Kidney (tissue), 14 donors: Measurements from ENCODE around the gene RTL5. TPM values are rescaled to one million over a fixed set of nuclear protein-coding genes. Genes with fewer than 3 reads are reported as not detected.

Experiments used
- DNase-seq, 5 donors: peaks; one replicate each; pipeline ENCODE4 v3.0.0-alpha.2; 2013 to 2020
- FAIRE-seq: peaks from 2 replicates; lab custom pipeline; 2012; peaks lifted over from hg19 to GRCh38; lab: Jason Lieb, UNC
- H3K27ac ChIP-seq, 2 donors: one replicate each; pipeline ENCODE4 v1.7.0; 2013; ENCODE audit warnings: low read depth in 2 of 2, low read length in 2 of 2, inconsistent platforms in 1 of 2
- H3K27me3 ChIP-seq: one replicate; pipeline ENCODE4 v1.7.1; 2013; ENCODE audit warnings: low read length, inconsistent platforms; ENCODE audit not compliant: control insufficient read depth, insufficient read depth
- H3K36me3 ChIP-seq, 3 donors: one replicate each; pipeline versions ENCODE4 v1.7.0 to v1.7.1; 2013; ENCODE audit warnings: low read length in 3 of 3, control low read depth in 1 of 3, inconsistent platforms in 1 of 3; ENCODE audit not compliant: insufficient read depth in 3 of 3, control insufficient read depth in 2 of 3
- H3K4me1 ChIP-seq, 3 donors: one replicate each; pipeline versions ENCODE4 v1.7.0 to v1.7.1; 2013; ENCODE audit warnings: low read length in 3 of 3, inconsistent platforms in 1 of 3, low read depth in 1 of 3; ENCODE audit not compliant: control insufficient read depth in 2 of 3, insufficient read depth in 2 of 3
- H3K4me3 ChIP-seq, 3 donors: one replicate each; pipeline versions ENCODE4 v1.7.0 to v1.8.1; 2013; ENCODE audit warnings: low read length in 3 of 3, control low read depth in 1 of 3, inconsistent platforms in 1 of 3
- H3K9ac ChIP-seq, 3 donors: one replicate each; pipeline versions ENCODE4 v1.7.0 to v1.7.1; 2013; ENCODE audit warnings: low read length in 3 of 3, control low read depth in 1 of 3, inconsistent platforms in 1 of 3
- H3K9me3 ChIP-seq, 3 donors: one replicate each; pipeline versions ENCODE4 v1.7.0 to v1.7.1; 2013; ENCODE audit warnings: low read length in 3 of 3, control low read depth in 1 of 3, inconsistent platforms in 1 of 3; ENCODE audit not compliant: control insufficient read depth in 2 of 3, insufficient read depth in 1 of 3
- intact Hi-C: fragments of 100-400 bp; cut with DNase I; formaldehyde crosslinking; loops from one replicate; pipeline ENCODE4 v1.11.1; 2022
- polyA plus RNA-seq: library from polyadenylated mRNA; stranded (reverse); fragments of 350-450 nt; fragmentation: Illumina TruSeq; extraction: RNeasy Lipid Tissue Mini Kit (QIAGEN cat#74804); gene quantifications from one replicate; pipeline ENCODE4 v1.2.3, GENCODE V29; 2014; ENCODE audit warnings: low read depth, low replicate concordance; ENCODE audit not compliant: insufficient read depth
- total RNA-seq: library from RNA; stranded (reverse); fragmentation: NEBNext Ultra II Directional; extraction: Animal tissue kit (Norgen Biotek cat#: 25700); gene quantifications from one replicate; pipeline ENCODE4 v1.2.1, GENCODE V29; 2021
- TF ChIP-seq, protein P1 (sequence below): IDR thresholded peaks from 3 replicates; pipeline ENCODE4 v1.5.1; 2012; ENCODE audit warnings: mild to moderate bottlenecking, moderate library complexity, borderline replicate concordance; ENCODE audit not compliant: insufficient read depth; ENCODE audit errors: extremely low read depth
- donor health status: control.
- donor health status: control.
- donor health status: control.
- donor health status: control.
- donor health status: control.
- donor health status: DM: yes; HTN: yes; CAD: no.
- donor health status: Normal renal cell carcinoma (clear cell type).

Gene RTL5
- total and polyA plus RNA-seq, 2 donors from 2014 or later: 5.7 to 6.9 TPM

DNA sequence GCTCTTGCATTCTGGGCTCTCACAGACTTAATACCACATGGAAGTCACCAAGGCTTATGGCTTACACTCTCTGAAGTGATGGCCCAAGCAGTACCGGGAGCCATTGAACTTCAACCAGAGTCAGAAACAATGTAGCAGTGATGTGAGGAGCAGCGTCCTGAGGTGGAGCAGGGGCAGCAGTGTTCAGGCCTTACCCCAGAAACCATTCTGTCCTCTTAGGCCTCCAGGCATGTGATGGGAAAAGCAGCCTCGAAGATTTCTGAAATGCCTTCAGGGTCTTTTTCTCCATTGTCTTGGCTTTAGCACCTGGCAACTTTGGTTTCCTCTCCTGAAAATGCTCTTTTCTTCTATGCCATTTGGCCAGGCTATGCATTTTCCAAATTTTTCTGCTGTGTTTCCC lies 27.1 kb upstream of the RTL5 start:
- DNase-seq (no peak), FAIRE-seq (no peak)
- TF ChIP-seq, protein P1, sequence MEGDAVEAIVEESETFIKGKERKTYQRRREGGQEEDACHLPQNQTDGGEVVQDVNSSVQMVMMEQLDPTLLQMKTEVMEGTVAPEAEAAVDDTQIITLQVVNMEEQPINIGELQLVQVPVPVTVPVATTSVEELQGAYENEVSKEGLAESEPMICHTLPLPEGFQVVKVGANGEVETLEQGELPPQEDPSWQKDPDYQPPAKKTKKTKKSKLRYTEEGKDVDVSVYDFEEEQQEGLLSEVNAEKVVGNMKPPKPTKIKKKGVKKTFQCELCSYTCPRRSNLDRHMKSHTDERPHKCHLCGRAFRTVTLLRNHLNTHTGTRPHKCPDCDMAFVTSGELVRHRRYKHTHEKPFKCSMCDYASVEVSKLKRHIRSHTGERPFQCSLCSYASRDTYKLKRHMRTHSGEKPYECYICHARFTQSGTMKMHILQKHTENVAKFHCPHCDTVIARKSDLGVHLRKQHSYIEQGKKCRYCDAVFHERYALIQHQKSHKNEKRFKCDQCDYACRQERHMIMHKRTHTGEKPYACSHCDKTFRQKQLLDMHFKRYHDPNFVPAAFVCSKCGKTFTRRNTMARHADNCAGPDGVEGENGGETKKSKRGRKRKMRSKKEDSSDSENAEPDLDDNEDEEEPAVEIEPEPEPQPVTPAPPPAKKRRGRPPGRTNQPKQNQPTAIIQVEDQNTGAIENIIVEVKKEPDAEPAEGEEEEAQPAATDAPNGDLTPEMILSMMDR: no peak
- Histone ChIP-seq H3K9ac (no peak overlapping the region), H3K36me3 (no peaks in the 10 kb centered on the region), H3K4me1 (no peaks in the 10 kb centered on the region), H3K9me3 (no peaks in the 10 kb centered on the region), H3K27me3 (no peaks in the 10 kb centered on the region), H3K4me3 (no peak overlapping the region), H3K27ac (no peak overlapping the region)
- intact Hi-C loops: no loop called here

DNA sequence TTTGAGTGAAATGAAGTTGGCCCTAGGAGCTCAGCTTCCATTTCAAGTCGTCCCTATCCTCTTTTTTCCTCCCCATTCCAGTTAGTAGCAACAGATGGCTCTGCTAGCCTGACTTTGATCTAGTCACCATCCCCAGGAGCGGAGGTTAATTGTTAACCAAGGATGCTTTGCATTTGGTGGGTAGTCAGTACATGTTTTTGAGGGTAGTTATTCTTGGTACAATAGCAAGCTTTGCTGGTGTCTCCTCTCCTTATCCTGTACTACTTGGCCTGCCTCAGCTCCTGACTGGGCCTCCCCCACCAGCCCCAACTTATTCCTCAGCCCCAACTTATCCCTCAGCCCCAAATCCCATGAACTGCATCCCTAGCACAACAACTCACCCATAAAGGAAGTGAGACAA lies 14.8 kb upstream of the RTL5 start:
- Histone ChIP-seq H3K36me3 (no peaks in the 10 kb centered on the region), H3K27me3 (peaks cover 2% of the 10 kb centered on the region), H3K9me3 (no peaks in the 10 kb centered on the region), H3K4me1 (no peaks in the 10 kb centered on the region), H3K27ac (no peak overlapping the region), H3K9ac (no peak overlapping the region), H3K4me3 (no peak overlapping the region)
- FAIRE-seq: no peak
- DNase-seq: no peak
- intact Hi-C loops: no loop called here
- TF ChIP-seq, protein P1: no peak

DNA sequence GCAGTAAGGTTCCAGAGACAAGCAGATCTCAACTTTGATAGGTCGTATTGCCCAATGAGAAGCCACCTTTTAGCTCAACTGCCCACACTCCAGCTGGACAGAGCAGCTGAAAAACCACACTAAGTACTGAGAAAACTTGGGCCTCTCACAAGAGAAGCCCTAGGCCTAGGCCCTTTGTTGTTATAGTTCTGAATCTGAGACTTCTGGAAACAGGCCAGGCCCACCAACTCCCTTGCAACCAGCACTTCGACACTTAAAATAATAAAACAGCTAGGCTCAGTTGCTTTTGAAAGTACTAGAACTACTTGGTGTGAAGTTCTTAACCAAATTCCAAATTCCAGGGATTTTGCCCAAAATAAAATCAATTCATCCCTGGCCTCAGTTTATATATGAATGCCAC lies 13.5 kb upstream of the RTL5 start:
- no peak overlapping the region for H3K4me3 ChIP-seq
- TF ChIP-seq, protein P1: no peak
- no peaks in the 10 kb centered on the region for H3K36me3 ChIP-seq
- no peak overlapping the region for H3K9ac ChIP-seq
- no peaks in the 10 kb centered on the region for H3K9me3 ChIP-seq
- intact Hi-C loops: no loop called here
- no peak overlapping the region for H3K27ac ChIP-seq
- no peak for DNase-seq
- no peak for FAIRE-seq
- H3K4me1 ChIP-seq: no peaks in the 10 kb centered on the region
- H3K27me3 ChIP-seq: peaks cover 2% of the 10 kb centered on the region

GRCh38 chrX:72143609-72143907 lies 11.8 kb upstream of the RTL5 start:
- no peak for DNase-seq
- no peak overlapping the region for H3K27ac ChIP-seq
- no peak overlapping the region for H3K4me3 ChIP-seq
- intact Hi-C loops: no loop called here
- no peaks in the 10 kb centered on the region for H3K9me3 ChIP-seq
- FAIRE-seq: no peak
- TF ChIP-seq, protein P1: no peak
- no peaks in the 10 kb centered on the region for H3K36me3 ChIP-seq
- H3K4me1 ChIP-seq: no peaks in the 10 kb centered on the region
- H3K9ac ChIP-seq: no peak overlapping the region
- H3K27me3 ChIP-seq: peaks cover 3% of the 10 kb centered on the region
